ENCODE measurements around the gene SEMA4A.

DNA sequence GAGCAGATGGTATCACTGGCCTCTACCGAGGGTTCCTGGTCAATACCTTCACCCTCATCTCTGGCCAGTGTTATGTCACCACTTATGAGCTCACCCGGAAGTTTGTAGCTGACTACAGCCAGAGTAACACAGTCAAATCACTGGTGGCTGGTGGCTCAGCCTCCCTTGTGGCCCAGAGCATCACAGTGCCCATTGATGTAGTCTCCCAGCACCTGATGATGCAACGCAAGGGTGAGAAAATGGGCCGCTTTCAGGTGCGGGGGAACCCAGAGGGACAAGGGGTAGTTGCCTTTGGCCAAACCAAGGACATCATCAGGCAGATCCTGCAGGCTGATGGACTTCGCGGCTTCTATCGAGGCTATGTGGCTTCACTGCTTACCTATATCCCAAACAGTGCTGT, 46.7 kb downstream of the SEMA4A start:
- TF ChIP-seq, protein P1, sequence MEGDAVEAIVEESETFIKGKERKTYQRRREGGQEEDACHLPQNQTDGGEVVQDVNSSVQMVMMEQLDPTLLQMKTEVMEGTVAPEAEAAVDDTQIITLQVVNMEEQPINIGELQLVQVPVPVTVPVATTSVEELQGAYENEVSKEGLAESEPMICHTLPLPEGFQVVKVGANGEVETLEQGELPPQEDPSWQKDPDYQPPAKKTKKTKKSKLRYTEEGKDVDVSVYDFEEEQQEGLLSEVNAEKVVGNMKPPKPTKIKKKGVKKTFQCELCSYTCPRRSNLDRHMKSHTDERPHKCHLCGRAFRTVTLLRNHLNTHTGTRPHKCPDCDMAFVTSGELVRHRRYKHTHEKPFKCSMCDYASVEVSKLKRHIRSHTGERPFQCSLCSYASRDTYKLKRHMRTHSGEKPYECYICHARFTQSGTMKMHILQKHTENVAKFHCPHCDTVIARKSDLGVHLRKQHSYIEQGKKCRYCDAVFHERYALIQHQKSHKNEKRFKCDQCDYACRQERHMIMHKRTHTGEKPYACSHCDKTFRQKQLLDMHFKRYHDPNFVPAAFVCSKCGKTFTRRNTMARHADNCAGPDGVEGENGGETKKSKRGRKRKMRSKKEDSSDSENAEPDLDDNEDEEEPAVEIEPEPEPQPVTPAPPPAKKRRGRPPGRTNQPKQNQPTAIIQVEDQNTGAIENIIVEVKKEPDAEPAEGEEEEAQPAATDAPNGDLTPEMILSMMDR (IDR thresholded peaks at IDR 0.05) = no peak
- TF ChIP-seq POLR2A (IDR thresholded peaks at IDR 0.05) = no peak
